ENCODE results near the gene ABHD14A.

ABHD14A gene

GRCh38 chr3:52022323-52023100 lies 47.6 kb downstream of the ABHD14A start:
- no peak for DNase-seq

DNA sequence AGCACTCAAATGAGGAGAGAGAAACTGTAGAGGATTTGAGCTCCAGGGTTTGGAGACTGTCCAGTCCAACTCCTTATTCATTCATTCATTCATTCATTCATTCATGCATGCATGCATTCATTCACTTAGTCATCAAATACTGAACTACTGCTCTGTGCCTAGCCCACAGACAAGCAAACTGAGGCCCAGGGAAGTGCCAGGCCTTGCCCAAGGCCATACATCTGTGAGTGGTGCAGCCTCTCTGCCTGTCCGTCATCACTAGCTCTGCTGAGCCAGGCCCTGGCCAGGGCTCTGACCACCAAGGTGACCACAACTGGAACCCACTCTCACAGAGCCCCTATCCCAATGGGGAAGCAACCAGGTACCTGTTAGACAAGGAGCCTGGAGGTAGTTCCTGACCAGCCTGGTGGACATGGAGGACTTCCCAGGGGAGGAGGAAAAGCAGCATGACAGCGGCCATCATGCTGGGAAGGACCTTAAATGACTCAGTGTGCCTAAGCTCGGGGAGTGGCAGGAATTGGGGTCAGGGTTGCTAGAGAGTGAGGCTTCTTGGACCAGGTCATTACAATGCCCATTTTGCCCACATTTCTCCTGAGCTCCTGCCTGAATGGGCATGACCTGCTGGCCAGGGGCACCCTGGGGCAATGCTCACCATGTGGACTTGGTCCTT lies 48.4 kb downstream of the ABHD14A start:
- DNase-seq: no peak

GRCh38 chr3:52023860-52024764 lies 49.2 kb downstream of the ABHD14A start:
- no peak for DNase-seq

DNA sequence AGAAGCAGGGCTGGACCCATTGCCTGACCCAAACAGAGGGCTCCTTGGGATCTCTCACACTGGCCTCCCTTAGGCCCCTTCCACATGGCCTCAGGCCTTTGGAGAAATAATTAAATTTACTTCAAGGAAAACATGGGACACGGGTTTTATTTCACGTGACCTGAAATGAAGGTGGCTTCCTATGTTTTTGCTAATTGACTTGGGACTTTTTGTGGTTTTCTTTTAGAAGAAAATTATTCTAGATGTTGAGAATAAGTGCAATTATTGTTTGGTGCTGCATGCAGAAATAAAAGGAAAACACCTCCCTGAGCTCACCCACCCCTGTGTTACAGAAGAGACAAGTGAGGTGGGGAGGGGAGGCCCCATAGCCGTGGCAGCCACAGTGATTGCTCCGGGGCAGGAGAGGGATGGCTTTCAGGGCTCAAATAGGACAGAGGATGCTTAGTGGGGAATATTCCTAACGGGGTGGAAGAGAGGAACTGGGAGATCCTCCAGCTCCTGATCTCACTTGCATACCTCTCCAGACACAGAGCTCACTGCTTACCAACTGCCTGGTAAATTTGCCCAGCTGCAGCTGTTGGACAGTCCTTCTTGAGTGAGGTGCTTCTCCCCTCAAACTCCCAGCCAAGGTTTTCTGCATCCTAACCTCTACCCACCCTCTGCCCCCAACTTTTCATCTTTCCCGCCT lies 50.0 kb downstream of the ABHD14A start:
- DNase-seq: no peak

DNA sequence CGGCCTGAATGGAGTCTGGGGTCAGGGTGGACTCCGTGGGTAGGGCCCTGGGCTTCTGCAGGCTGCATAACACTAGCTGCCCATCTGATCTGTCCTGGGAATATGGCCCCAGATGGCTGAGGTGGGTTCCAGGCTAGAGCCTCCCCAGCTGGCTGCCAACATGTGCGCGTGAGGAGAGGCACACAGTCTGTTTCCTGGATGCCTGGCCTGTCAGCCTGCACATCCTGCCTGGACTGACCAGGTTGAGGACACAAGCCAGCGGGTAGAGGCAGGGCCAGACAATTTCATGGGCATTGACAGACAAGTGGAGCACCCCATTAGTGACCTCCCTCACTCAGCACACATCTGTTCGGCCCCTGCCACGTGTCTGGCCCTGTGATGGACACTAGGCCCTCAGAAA lies 50.6 kb downstream of the ABHD14A start:
- no peak for DNase-seq

GRCh38 chr3:52026041-52026440 lies 51.2 kb downstream of the ABHD14A start:
- no peak for DNase-seq

GRCh38 chr3:52028572-52028971 lies 53.7 kb downstream of the ABHD14A start:
- DNase-seq: no peak

DNA sequence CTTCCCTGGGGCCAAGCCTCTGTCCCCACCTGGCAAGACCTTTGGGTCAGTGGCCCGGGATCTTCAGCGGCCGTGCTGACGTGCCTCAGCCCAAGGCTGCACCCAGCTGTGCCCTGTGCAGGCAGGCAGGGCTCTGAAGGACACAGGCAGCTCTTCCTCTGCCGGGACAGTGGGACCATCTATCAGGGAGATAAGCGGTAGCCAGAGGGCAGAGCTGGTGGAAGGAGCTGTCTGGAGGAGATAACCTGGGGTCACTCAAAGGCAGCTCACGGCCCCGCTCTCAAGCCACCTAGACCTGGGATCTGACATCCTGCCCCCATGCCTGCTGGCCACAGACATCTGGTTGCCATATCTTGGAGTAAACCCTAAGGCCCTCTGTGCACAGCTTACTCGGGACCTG lies 54.2 kb downstream of the ABHD14A start:
- no peak for DNase-seq

GRCh38 chr3:52029535-52029934 lies 54.7 kb downstream of the ABHD14A start:
- DNase-seq: no peak

All from HCEC 1CT (cell line).